Measurements from ENCODE around the gene ZNF391. TPM values are rescaled to one million over a fixed set of nuclear protein-coding genes. Genes with fewer than 3 reads are reported as not detected.
"Not testable (repeated sequence)": the region's sequence is repeated elsewhere in the genome, so short reads cannot be mapped to it uniquely, and the experiment has no call there.

The ZNF391 gene
- total RNA-seq, 1 donor from 2014 or later, result 3.7 TPM

- DNase-seq, result no peak
Measured at GRCh38 chr6:27422651-27423332, 34.2 kb downstream of the ZNF391 start.

GRCh38 chr6:27424851-27425250 lies 36.3 kb downstream of the ZNF391 start:
- not testable (repeated sequence) for DNase-seq

DNA sequence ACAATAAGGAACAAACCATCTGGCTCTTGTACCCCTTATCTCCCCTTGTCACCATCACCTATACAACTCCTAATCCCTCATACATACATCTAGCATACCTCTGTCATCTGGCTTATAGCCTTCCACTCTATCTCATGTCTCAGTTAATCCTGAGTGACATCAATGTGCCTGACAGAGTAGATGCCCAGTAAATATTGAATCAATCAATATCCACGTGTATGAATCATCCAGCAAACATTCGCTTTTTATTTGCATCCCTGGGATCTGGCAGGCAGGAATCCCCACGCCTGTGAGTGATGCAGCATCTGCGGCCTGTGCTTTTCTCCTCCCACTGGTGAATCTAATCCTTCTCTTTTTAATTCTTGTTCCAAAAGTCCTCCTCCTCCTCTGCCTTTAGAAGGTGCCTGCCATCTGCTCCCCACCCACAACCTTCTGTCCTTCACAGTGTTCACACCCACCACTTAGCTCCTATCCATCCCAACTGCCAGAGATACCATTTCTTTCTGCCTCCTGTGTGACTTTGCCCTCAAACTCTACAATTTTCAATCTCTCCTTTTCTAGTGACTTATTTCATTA lies 37.6 kb downstream of the ZNF391 start:
- DNase-seq, result peak; percentile 72

DNA sequence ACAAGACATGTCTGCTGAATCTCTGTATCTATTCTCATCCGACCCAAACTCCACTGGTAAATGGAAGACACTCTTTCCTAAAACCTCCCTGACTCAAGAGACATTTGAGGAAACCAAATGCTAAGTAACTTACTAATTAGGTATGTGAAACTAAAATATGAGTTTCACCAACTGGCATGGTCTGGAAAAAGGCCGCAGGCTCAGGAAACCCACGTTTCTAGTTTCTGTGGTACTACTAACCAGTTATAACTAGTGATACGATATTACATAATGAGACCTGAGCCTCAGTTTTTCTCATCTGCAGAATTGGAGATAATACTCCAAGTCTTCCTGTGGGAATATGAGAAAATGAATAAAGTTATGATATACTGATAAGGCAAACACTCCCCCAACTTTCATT lies 39.9 kb downstream of the ZNF391 start:
- no peak for DNase-seq

DNA sequence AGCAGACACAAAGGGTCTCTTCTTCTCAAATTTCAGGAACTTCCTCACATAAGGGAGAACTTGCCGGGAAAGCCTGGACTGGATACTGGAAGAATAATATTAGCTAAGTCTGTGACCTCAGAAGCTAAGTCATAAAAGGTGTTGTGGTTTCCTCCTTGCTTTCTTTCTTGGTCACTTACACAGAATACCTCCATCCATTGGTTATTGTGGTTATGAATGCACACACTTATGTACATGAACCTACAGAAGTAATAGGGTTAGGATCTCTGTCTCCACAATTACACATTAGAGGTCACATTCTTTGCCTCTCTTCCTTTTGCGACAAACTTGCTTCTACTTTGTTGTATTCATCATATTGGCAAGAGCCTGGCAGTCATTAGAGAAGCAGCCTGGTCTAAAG lies 40.4 kb downstream of the ZNF391 start:
- DNase-seq, result no peak

GRCh38 chr6:27433714-27434113 lies 45.2 kb downstream of the ZNF391 start:
- no peak for DNase-seq

- DNase-seq, result no peak
Measured at GRCh38 chr6:27439371-27439770, 50.8 kb downstream of the ZNF391 start.

DNA sequence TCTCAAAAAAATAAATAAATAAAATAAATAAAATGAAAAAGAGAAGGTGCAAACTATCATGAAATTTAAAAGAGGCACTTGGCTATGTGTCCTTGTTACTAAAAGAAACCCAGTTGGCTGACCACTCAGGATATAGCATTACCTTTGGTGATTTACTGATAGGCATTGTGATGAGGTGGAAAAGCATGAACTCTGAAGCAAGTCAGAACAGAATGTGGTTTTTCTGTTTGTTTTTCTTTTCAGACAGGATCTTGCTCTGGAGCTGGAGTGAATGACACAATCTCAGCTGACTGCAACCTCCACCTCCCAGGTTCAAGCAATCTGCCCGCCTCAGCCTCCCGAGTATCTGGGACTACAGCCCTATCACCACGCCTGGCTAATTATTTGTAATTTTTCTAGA lies 52.4 kb downstream of the ZNF391 start:
- DNase-seq, result no peak

DNA sequence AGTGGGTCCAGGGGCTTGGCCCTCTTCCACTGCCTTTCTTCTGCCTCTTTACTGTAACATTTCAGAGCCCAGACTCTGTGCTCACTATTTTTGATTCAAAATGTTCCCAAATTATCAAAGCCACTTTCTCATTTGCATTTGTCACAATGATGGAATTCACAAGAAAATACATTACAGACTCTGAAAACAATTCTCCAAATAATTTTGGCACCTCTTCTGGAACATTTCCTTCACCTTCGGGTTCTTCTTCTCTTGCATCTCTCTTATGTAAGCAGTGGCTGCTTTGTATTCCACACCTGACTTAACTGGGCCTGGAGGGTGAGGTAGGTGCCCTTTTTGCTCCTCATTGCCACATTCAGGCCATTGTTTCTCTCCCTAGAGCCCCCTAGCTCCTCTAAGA lies 54.4 kb downstream of the ZNF391 start:
- no peak for DNase-seq

DNA sequence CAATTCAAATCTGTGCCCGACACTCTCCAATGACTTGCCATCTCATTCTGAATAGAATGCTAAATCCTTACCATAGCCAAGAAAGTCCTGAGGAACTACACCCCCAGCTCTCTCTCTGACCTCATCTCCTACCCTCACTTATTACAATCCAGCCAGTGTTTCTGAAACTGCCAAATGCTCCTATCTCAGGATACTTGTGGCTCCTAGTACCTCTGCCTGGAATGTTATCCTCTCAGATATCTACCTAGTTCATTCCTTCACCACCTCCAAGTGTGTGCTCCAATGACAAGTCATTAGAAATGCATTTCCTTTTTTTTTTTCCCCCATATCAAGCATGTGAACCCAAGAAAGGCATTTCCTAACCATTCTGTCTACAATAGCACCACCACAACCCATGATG lies 59.9 kb downstream of the ZNF391 start:
- DNase-seq, result no peak

DNA sequence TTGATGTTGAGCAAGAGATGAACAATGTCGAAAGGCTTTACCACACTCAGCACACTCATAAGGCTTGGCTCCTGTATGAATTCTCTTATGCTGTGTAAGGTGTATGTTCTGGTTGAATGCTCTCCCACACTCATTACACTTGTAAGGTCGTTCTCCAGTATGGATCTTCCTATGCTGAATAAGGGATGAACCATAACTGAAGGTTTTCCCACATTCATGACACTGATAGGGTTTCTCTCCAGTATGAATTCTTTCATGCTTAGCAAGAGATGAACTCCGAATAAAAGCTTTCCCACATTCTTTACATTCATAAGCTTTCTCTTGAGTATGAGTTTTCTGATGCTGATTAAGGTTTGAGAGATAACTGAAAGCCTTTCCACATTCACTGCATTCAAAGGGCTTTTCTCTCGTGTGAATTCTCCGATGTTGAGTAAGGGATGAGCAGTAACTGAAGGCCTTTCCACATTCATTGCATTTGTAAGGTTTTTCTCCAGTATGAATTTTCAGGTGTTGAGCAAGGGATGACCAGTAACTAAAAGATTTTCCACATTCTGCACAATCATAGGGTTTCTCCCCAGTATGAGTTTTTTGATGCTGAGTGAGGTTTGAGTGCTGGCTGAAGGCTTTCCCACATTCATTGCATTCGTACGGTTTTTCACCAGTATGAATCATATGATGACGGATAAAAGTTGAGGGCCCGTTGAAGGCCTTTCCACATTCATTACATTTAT lies 63.3 kb downstream of the ZNF391 start:
- no peak for DNase-seq

DNA sequence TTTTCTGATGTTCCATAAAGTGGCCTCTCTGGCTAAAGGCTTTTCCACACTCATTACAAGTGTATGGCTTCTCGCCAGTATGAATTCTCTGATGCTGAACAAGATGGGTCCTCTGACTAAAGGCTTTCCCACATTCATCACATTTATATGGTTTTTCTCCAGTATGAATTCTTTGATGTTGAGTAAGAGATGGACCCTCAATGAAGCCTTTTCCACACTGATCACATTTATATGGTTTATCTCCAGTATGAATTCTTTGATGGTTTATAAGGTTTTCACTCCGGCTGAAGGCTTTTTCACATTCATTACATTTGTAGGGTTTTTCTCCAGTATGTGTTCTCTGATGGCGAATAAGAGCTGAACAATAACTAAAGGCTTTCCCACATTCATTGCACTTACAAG lies 63.9 kb downstream of the ZNF391 start:
- DNase-seq, result no peak

Small RNAs within 50 kb of the gene (small RNA-seq; reads per million reads assigned to genes)
- not detected for gene MCFD2P1

Other genes with a start within 250 kb of the ZNF391 start
- gene PRSS16, start 141.1 kb upstream of the ZNF391 start, total RNA-seq, result not detected
- gene POM121L2, start 76.5 kb upstream of the ZNF391 start, total RNA-seq, result not detected
- gene ZNF184, start 84.3 kb downstream of the ZNF391 start, total RNA-seq, result 30.3 TPM